Kidney (tissue), 14 donors: ENCODE data around the gene FHL1. TPM values are rescaled to one million over a fixed set of nuclear protein-coding genes. Genes with fewer than 3 reads are reported as not detected.

Experiments used
- DNase-seq, 5 donors: peaks; one replicate each; pipeline ENCODE4 v3.0.0-alpha.2; 2013 to 2020
- FAIRE-seq: peaks from 2 replicates; lab custom pipeline; 2012; peaks lifted over from hg19 to GRCh38; lab: Jason Lieb, UNC
- H3K27ac ChIP-seq, 2 donors: one replicate each; pipeline ENCODE4 v1.7.0; 2013; ENCODE audit warnings: low read depth in 2 of 2, low read length in 2 of 2, inconsistent platforms in 1 of 2
- H3K27me3 ChIP-seq: one replicate; pipeline ENCODE4 v1.7.1; 2013; ENCODE audit warnings: low read length, inconsistent platforms; ENCODE audit not compliant: control insufficient read depth, insufficient read depth
- H3K36me3 ChIP-seq, 3 donors: one replicate each; pipeline versions ENCODE4 v1.7.0 to v1.7.1; 2013; ENCODE audit warnings: low read length in 3 of 3, control low read depth in 1 of 3, inconsistent platforms in 1 of 3; ENCODE audit not compliant: insufficient read depth in 3 of 3, control insufficient read depth in 2 of 3
- H3K4me1 ChIP-seq, 3 donors: one replicate each; pipeline versions ENCODE4 v1.7.0 to v1.7.1; 2013; ENCODE audit warnings: low read length in 3 of 3, inconsistent platforms in 1 of 3, low read depth in 1 of 3; ENCODE audit not compliant: control insufficient read depth in 2 of 3, insufficient read depth in 2 of 3
- H3K4me3 ChIP-seq, 3 donors: one replicate each; pipeline versions ENCODE4 v1.7.0 to v1.8.1; 2013; ENCODE audit warnings: low read length in 3 of 3, control low read depth in 1 of 3, inconsistent platforms in 1 of 3
- H3K9ac ChIP-seq, 3 donors: one replicate each; pipeline versions ENCODE4 v1.7.0 to v1.7.1; 2013; ENCODE audit warnings: low read length in 3 of 3, control low read depth in 1 of 3, inconsistent platforms in 1 of 3
- H3K9me3 ChIP-seq, 3 donors: one replicate each; pipeline versions ENCODE4 v1.7.0 to v1.7.1; 2013; ENCODE audit warnings: low read length in 3 of 3, control low read depth in 1 of 3, inconsistent platforms in 1 of 3; ENCODE audit not compliant: control insufficient read depth in 2 of 3, insufficient read depth in 1 of 3
- intact Hi-C: fragments of 100-400 bp; cut with DNase I; formaldehyde crosslinking; loops from one replicate; pipeline ENCODE4 v1.11.1; 2022
- polyA plus RNA-seq: library from polyadenylated mRNA; stranded (reverse); fragments of 350-450 nt; fragmentation: Illumina TruSeq; extraction: RNeasy Lipid Tissue Mini Kit (QIAGEN cat#74804); gene quantifications from one replicate; pipeline ENCODE4 v1.2.3, GENCODE V29; 2014; ENCODE audit warnings: low read depth, low replicate concordance; ENCODE audit not compliant: insufficient read depth
- total RNA-seq: library from RNA; stranded (reverse); fragmentation: NEBNext Ultra II Directional; extraction: Animal tissue kit (Norgen Biotek cat#: 25700); gene quantifications from one replicate; pipeline ENCODE4 v1.2.1, GENCODE V29; 2021
- TF ChIP-seq, protein P1 (sequence below): IDR thresholded peaks from 3 replicates; pipeline ENCODE4 v1.5.1; 2012; ENCODE audit warnings: mild to moderate bottlenecking, moderate library complexity, borderline replicate concordance; ENCODE audit not compliant: insufficient read depth; ENCODE audit errors: extremely low read depth
- donor health status: control.
- donor health status: control.
- donor health status: control.
- donor health status: control.
- donor health status: control.
- donor health status: DM: yes; HTN: yes; CAD: no.
- donor health status: Normal renal cell carcinoma (clear cell type).

The FHL1 gene
- total and polyA plus RNA-seq, 2 donors from 2014 or later, result 44.0 to 168 TPM

DNA sequence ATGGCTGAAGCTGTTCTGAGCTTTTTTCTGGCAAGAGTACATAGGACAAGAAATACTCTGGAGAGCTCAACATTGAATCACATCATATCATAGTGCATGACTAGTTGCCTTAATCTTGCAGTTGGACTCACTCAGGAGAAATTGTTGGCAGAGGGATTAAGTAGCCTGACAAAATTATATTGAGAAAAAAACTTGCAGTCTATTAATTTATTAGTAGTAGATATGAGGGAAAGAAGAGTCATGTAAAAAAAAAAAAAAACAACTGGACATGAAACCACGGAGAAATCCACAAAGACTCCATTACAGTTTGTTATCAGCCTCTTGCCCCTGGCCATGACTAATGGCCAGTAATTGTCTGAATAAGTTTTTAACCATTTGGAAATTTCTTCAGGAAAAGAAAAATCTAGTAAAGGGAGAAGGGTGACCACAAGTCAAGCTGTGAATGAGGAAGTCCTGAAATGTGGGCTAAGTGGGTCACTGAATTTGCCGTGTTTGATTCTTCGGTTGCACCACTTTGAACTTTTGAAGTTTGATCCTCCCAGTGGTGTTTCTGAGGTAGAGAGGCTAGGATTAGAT, 45.6 kb downstream of the FHL1 start:
- Histone ChIP-seq H3K9ac (no peak overlapping the region), H3K4me1 (peaks cover 0 to 51% (median 28%) of the 10 kb centered on the region in 3 donors), H3K27ac (peak overlapping the region in 1 of 2 donors; percentile 72), H3K27me3 (no peaks in the 10 kb centered on the region), H3K36me3 (no peaks in the 10 kb centered on the region), H3K4me3 (no peak overlapping the region), H3K9me3 (no peaks in the 10 kb centered on the region)
- DNase-seq (no peak), FAIRE-seq (no peak)
- TF ChIP-seq, protein P1, sequence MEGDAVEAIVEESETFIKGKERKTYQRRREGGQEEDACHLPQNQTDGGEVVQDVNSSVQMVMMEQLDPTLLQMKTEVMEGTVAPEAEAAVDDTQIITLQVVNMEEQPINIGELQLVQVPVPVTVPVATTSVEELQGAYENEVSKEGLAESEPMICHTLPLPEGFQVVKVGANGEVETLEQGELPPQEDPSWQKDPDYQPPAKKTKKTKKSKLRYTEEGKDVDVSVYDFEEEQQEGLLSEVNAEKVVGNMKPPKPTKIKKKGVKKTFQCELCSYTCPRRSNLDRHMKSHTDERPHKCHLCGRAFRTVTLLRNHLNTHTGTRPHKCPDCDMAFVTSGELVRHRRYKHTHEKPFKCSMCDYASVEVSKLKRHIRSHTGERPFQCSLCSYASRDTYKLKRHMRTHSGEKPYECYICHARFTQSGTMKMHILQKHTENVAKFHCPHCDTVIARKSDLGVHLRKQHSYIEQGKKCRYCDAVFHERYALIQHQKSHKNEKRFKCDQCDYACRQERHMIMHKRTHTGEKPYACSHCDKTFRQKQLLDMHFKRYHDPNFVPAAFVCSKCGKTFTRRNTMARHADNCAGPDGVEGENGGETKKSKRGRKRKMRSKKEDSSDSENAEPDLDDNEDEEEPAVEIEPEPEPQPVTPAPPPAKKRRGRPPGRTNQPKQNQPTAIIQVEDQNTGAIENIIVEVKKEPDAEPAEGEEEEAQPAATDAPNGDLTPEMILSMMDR, result no peak
- intact Hi-C loops, result no loop called here

DNA sequence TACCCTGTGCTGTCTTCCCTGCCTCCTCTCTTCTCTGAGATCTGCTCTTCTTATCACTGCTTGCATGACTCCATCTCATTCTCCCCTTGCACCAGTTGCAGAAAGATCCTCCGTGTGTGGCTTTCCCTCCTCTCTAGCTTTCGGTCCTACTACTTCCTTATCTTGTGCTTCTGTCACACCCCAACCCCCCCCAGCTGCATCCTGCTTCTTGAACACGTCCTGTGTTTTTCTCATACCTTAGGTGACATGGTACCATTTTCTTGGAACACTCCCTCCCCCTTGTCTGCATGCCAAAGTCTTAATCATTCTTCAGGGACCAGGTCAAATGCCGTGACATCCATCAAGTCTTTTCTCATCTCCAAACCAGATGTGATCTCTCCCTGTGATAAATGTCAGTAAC, 46.4 kb downstream of the FHL1 start:
- FAIRE-seq, result no peak
- H3K4me3 ChIP-seq, result no peak overlapping the region
- no peaks in the 10 kb centered on the region for H3K36me3 ChIP-seq
- H3K9ac ChIP-seq, result no peak overlapping the region
- H3K27me3 ChIP-seq, result no peaks in the 10 kb centered on the region
- TF ChIP-seq, protein P1, result no peak
- intact Hi-C loops, result no loop called here
- peaks cover 0 to 55% (median 28%) of the 10 kb centered on the region in 3 donors for H3K4me1 ChIP-seq
- no peaks in the 10 kb centered on the region for H3K9me3 ChIP-seq
- peak overlapping the region; percentile 51 to 72 for H3K27ac ChIP-seq
- DNase-seq, result no peak

DNA sequence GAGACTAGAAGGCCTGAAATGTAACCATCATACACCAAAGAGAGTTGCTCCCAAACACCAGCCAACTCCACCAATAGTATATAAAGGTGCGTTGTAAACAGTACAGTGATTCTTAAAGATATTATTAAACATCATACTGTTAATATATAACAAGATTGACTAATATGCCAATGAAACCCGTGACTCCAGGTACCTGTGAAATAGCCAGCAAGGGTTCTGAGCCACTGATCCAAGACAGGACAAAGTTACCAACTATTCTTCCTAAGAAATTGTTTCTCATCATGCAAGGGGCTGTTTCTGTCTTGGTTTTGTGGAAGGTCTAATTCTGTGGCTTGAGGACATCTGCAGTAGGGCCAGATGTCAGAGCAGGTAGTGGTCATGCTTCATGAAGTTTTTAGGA, 47.2 kb downstream of the FHL1 start:
- peak overlapping the region; percentile 51 to 53 for H3K27ac ChIP-seq
- FAIRE-seq, result no peak
- TF ChIP-seq, protein P1, result no peak
- no peak overlapping the region for H3K9ac ChIP-seq
- no peaks in the 10 kb centered on the region for H3K36me3 ChIP-seq
- H3K4me1 ChIP-seq, result peaks cover 0 to 49% (median 28%) of the 10 kb centered on the region in 3 donors
- no peaks in the 10 kb centered on the region for H3K9me3 ChIP-seq
- H3K4me3 ChIP-seq, result no peak overlapping the region
- no peak for DNase-seq
- intact Hi-C loops, result no loop called here
- H3K27me3 ChIP-seq, result no peaks in the 10 kb centered on the region

DNA sequence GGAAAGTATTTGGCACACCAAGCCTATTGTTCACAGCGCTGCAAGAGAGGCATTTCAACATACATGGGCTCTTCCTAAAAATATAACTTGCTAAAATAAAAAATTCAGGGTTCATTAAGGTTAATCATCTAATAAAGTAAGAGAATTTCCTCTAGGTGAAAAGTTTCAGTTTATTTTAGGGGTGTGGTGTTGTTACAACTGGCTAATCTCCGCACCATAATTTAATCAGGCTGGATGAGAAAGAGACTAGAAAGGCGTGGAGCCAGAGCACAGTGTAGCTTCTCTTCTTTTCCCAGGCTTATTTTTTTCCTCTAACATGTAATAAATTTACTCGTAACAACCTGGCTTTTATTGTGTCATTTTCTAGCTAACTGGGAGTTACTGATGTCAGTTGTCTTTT, 47.9 kb downstream of the FHL1 start:
- intact Hi-C loops, result no loop called here
- Histone ChIP-seq H3K4me1 (peaks cover 0 to 48% (median 25%) of the 10 kb centered on the region in 3 donors), H3K36me3 (no peaks in the 10 kb centered on the region), H3K9ac (no peak overlapping the region), H3K27me3 (no peaks in the 10 kb centered on the region), H3K9me3 (no peaks in the 10 kb centered on the region), H3K27ac (peak overlapping the region; percentile 63 to 67), H3K4me3 (no peak overlapping the region)
- FAIRE-seq (no peak), DNase-seq (no peak)
- TF ChIP-seq, protein P1, result no peak
